Kidney (tissue), 14 donors: ENCODE data around the gene PRKCI. TPM values are rescaled to one million over a fixed set of nuclear protein-coding genes. Genes with fewer than 3 reads are reported as not detected.

Experiments used
- DNase-seq, 5 donors: peaks; one replicate each; pipeline ENCODE4 v3.0.0-alpha.2; 2013 to 2020
- FAIRE-seq: peaks from 2 replicates; lab custom pipeline; 2012; peaks lifted over from hg19 to GRCh38; lab: Jason Lieb, UNC
- H3K27ac ChIP-seq, 2 donors: one replicate each; pipeline ENCODE4 v1.7.0; 2013; ENCODE audit warnings: low read depth in 2 of 2, low read length in 2 of 2, inconsistent platforms in 1 of 2
- H3K27me3 ChIP-seq: one replicate; pipeline ENCODE4 v1.7.1; 2013; ENCODE audit warnings: low read length, inconsistent platforms; ENCODE audit not compliant: control insufficient read depth, insufficient read depth
- H3K36me3 ChIP-seq, 3 donors: one replicate each; pipeline versions ENCODE4 v1.7.0 to v1.7.1; 2013; ENCODE audit warnings: low read length in 3 of 3, control low read depth in 1 of 3, inconsistent platforms in 1 of 3; ENCODE audit not compliant: insufficient read depth in 3 of 3, control insufficient read depth in 2 of 3
- H3K4me1 ChIP-seq, 3 donors: one replicate each; pipeline versions ENCODE4 v1.7.0 to v1.7.1; 2013; ENCODE audit warnings: low read length in 3 of 3, inconsistent platforms in 1 of 3, low read depth in 1 of 3; ENCODE audit not compliant: control insufficient read depth in 2 of 3, insufficient read depth in 2 of 3
- H3K4me3 ChIP-seq, 3 donors: one replicate each; pipeline versions ENCODE4 v1.7.0 to v1.8.1; 2013; ENCODE audit warnings: low read length in 3 of 3, control low read depth in 1 of 3, inconsistent platforms in 1 of 3
- H3K9ac ChIP-seq, 3 donors: one replicate each; pipeline versions ENCODE4 v1.7.0 to v1.7.1; 2013; ENCODE audit warnings: low read length in 3 of 3, control low read depth in 1 of 3, inconsistent platforms in 1 of 3
- H3K9me3 ChIP-seq, 3 donors: one replicate each; pipeline versions ENCODE4 v1.7.0 to v1.7.1; 2013; ENCODE audit warnings: low read length in 3 of 3, control low read depth in 1 of 3, inconsistent platforms in 1 of 3; ENCODE audit not compliant: control insufficient read depth in 2 of 3, insufficient read depth in 1 of 3
- intact Hi-C: fragments of 100-400 bp; cut with DNase I; formaldehyde crosslinking; loops from one replicate; pipeline ENCODE4 v1.11.1; 2022
- polyA plus RNA-seq: library from polyadenylated mRNA; stranded (reverse); fragments of 350-450 nt; fragmentation: Illumina TruSeq; extraction: RNeasy Lipid Tissue Mini Kit (QIAGEN cat#74804); gene quantifications from one replicate; pipeline ENCODE4 v1.2.3, GENCODE V29; 2014; ENCODE audit warnings: low read depth, low replicate concordance; ENCODE audit not compliant: insufficient read depth
- total RNA-seq: library from RNA; stranded (reverse); fragmentation: NEBNext Ultra II Directional; extraction: Animal tissue kit (Norgen Biotek cat#: 25700); gene quantifications from one replicate; pipeline ENCODE4 v1.2.1, GENCODE V29; 2021
- TF ChIP-seq, protein P1 (sequence below): IDR thresholded peaks from 3 replicates; pipeline ENCODE4 v1.5.1; 2012; ENCODE audit warnings: mild to moderate bottlenecking, moderate library complexity, borderline replicate concordance; ENCODE audit not compliant: insufficient read depth; ENCODE audit errors: extremely low read depth
- donor health status: control.
- donor health status: control.
- donor health status: control.
- donor health status: control.
- donor health status: control.
- donor health status: DM: yes; HTN: yes; CAD: no.
- donor health status: Normal renal cell carcinoma (clear cell type).

Gene PRKCI
- total and polyA plus RNA-seq, 2 donors from 2014 or later: 12.6 to 41.5 TPM

- intact Hi-C loops: no loop called here
- TF ChIP-seq, protein P1, sequence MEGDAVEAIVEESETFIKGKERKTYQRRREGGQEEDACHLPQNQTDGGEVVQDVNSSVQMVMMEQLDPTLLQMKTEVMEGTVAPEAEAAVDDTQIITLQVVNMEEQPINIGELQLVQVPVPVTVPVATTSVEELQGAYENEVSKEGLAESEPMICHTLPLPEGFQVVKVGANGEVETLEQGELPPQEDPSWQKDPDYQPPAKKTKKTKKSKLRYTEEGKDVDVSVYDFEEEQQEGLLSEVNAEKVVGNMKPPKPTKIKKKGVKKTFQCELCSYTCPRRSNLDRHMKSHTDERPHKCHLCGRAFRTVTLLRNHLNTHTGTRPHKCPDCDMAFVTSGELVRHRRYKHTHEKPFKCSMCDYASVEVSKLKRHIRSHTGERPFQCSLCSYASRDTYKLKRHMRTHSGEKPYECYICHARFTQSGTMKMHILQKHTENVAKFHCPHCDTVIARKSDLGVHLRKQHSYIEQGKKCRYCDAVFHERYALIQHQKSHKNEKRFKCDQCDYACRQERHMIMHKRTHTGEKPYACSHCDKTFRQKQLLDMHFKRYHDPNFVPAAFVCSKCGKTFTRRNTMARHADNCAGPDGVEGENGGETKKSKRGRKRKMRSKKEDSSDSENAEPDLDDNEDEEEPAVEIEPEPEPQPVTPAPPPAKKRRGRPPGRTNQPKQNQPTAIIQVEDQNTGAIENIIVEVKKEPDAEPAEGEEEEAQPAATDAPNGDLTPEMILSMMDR: no peak
- FAIRE-seq (no peak), DNase-seq (no peak)
- Histone ChIP-seq H3K36me3 (no peaks in the 10 kb centered on the region), H3K9me3 (no peaks in the 10 kb centered on the region), H3K9ac (no peak overlapping the region), H3K27ac (no peak overlapping the region), H3K4me1 (peaks cover 6 to 10% (median 6%) of the 10 kb centered on the region in 3 donors), H3K4me3 (no peak overlapping the region), H3K27me3 (no peaks in the 10 kb centered on the region)
Measured at GRCh38 chr3:170352936-170353335, 130.7 kb downstream of the PRKCI start.

GRCh38 chr3:170353485-170353884 is 131.3 kb downstream of the PRKCI start:
- intact Hi-C loops: no loop called here
- Histone ChIP-seq H3K27me3 (no peaks in the 10 kb centered on the region), H3K9ac (no peak overlapping the region), H3K4me3 (no peak overlapping the region), H3K4me1 (peaks cover 6 to 10% (median 6%) of the 10 kb centered on the region in 3 donors), H3K36me3 (no peaks in the 10 kb centered on the region), H3K9me3 (no peaks in the 10 kb centered on the region), H3K27ac (no peak overlapping the region)
- no peak for DNase-seq
- TF ChIP-seq, protein P1: no peak
- FAIRE-seq: no peak

GRCh38 chr3:170354760-170355159 is 132.5 kb downstream of the PRKCI start:
- FAIRE-seq (no peak), DNase-seq (no peak)
- TF ChIP-seq, protein P1: no peak
- Histone ChIP-seq H3K36me3 (no peaks in the 10 kb centered on the region), H3K9me3 (no peaks in the 10 kb centered on the region), H3K27ac (no peak overlapping the region), H3K9ac (no peak overlapping the region), H3K4me3 (no peak overlapping the region), H3K4me1 (peaks cover 6 to 10% (median 9%) of the 10 kb centered on the region in 3 donors), H3K27me3 (no peaks in the 10 kb centered on the region)
- intact Hi-C loops: no loop called here

Other genes with a start within 250 kb of the PRKCI start
- gene GPR160, start 184.4 kb upstream of the PRKCI start, total RNA-seq: 24.9 TPM
- 23.7 TPM for gene GPR160, start 184.4 kb upstream of the PRKCI start, polyA plus RNA-seq
- 85.6 TPM for gene PHC3, start 40.7 kb upstream of the PRKCI start, total RNA-seq
- 3.6 TPM for gene PHC3, start 40.7 kb upstream of the PRKCI start, polyA plus RNA-seq
- gene SKIL, start 135.3 kb downstream of the PRKCI start, total RNA-seq: 68.2 TPM
- 5.6 TPM for gene SKIL, start 135.3 kb downstream of the PRKCI start, polyA plus RNA-seq
- gene CLDN11, start 196.4 kb downstream of the PRKCI start, total RNA-seq: 2.4 TPM
- 1.6 TPM for gene CLDN11, start 196.4 kb downstream of the PRKCI start, polyA plus RNA-seq